Right lobe of liver (tissue), 4 donors: ENCODE measurements around the gene COL16A1.

Experiments
- CTCF ChIP-seq, 4 donors: fragments of 200-600 bp in 3 of 4; fragments of 450-650 bp in 1 of 4; IDR thresholded peaks; one replicate each; pipeline versions ENCODE4 v1.5.1 to v1.8.0; 2016 to 2022; ENCODE audit warnings: antibody characterized with exemption in 4 of 4, mild to moderate bottlenecking in 2 of 4
- POLR2A ChIP-seq: fragments of 450-650 bp; IDR thresholded peaks from one replicate; pipeline ENCODE4 v1.6.1; 2017; ENCODE audit warnings: antibody characterized with exemption, mild to moderate bottlenecking
- donor health status: DM: no; HTN: no; CAD: no.
- donor health status: DM: no; HTN: no; CAD: no.
- donor health status: DM: no; HTN: yes; CAD: no.

DNA sequence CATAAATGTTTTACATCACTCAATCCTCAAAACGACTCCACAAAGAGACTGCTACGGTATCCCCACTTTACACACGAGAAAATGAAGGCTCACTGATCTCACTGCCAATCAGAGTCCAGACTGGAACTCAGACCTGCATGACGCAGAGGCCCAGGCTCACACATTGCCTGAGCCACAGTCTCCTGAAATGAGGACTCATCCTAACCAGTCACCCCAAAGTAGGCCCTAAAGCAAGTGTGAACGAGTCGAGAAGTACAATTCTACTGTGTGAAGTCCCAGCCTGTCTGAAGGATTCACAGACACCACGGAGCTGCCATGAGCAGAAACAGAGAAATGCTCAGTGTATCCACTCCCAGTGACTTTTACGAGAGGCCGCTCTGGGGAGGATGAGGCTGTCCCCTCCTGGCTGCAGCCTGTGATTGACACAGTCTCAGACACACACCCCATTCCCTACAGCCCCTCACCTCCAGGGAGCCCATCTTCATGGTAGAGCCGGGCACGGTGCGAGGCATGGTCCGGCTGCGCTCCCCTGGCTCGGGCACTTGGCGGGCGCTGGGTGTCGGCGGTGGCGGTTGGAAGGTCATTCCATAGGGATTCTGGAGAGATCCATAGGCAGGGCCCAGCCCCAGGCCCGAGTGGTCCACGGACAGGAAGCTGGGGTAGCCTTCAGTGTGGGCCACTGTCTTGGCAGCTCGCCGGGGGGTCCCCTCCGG lies 26.7 kb upstream of the COL16A1 start:
- no peak for TF ChIP-seq CTCF (IDR thresholded peaks at IDR 0.05)
- TF ChIP-seq POLR2A, result no peak
